Keratinocyte (primary cell): ENCODE results near the gene AGAP1. TPM values are rescaled to one million over a fixed set of nuclear protein-coding genes. Genes with fewer than 3 reads are reported as not detected.

Experiments used
- DNase-seq: peaks from one replicate; pipeline ENCODE4 v3.0.0-alpha.2; 2011; ENCODE audit warnings: low read depth, missing footprints, low spot score
- FAIRE-seq: peaks from 2 replicates; lab custom pipeline; 2011; peaks lifted over from hg19 to GRCh38; lab: Jason Lieb, UNC
- H2AFZ ChIP-seq: 2 replicates; pipeline ENCODE4 v1.6.0; 2012; ENCODE audit warnings: low read length, control low read depth, inconsistent platforms; ENCODE audit not compliant: control insufficient read depth
- H3K27ac ChIP-seq: 2 replicates; pipeline ENCODE4 v1.5.1; 2011; ENCODE audit warnings: low read length; ENCODE audit not compliant: control insufficient read depth, insufficient read depth
- H3K27me3 ChIP-seq: 3 replicates; pipeline ENCODE4 v1.6.0; 2011; ENCODE audit warnings: low read length; ENCODE audit not compliant: control insufficient read depth, insufficient read depth; ENCODE audit errors: extremely low read depth
- H3K36me3 ChIP-seq, 2 experiments: 2 replicates in 1 of 2; 3 replicates in 1 of 2; pipeline ENCODE4 v1.5.1; 2011; ENCODE audit warnings: low read length in 2 of 2, mild to moderate bottlenecking in 1 of 2; ENCODE audit not compliant: control insufficient read depth in 2 of 2, insufficient read depth in 2 of 2; ENCODE audit errors: extremely low read depth in 1 of 2
- H3K4me1 ChIP-seq: 3 replicates; pipeline ENCODE4 v1.5.1; 2011; ENCODE audit warnings: low read length; ENCODE audit not compliant: control insufficient read depth, insufficient read depth; ENCODE audit errors: extremely low read depth
- H3K4me2 ChIP-seq: 3 replicates; pipeline ENCODE4 v1.6.0; 2011; ENCODE audit warnings: low read depth, low read length; ENCODE audit not compliant: control insufficient read depth, insufficient read depth; ENCODE audit errors: extremely low read depth
- H3K4me3 ChIP-seq, 3 experiments: fragments of 200-600 bp in 1 of 3; sonication (generic) in 1 of 3; 2 replicates in 2 of 3; 3 replicates in 1 of 3; pipeline ENCODE4 v1.5.1; 2011 to 2016; ENCODE audit warnings: low read length in 3 of 3, mild to moderate bottlenecking in 3 of 3, control low read depth in 2 of 3, inconsistent platforms in 1 of 3, low read depth in 1 of 3, mixed read lengths in 1 of 3, mixed run types in 1 of 3, moderate library complexity in 1 of 3; ENCODE audit not compliant: control insufficient read depth in 2 of 3, insufficient read depth in 2 of 3; ENCODE audit errors: extremely low read depth in 1 of 3
- H3K79me2 ChIP-seq: 2 replicates; pipeline ENCODE4 v1.6.0; 2012; ENCODE audit warnings: low read length; ENCODE audit not compliant: control insufficient read depth, insufficient read depth
- H3K9ac ChIP-seq: 3 replicates; pipeline ENCODE4 v1.6.0; 2011; ENCODE audit warnings: low read length; ENCODE audit not compliant: control insufficient read depth, insufficient read depth; ENCODE audit errors: extremely low read depth
- H3K9me1 ChIP-seq: 3 replicates; pipeline ENCODE4 v1.6.0; 2011; ENCODE audit warnings: low read length; ENCODE audit not compliant: control insufficient read depth, insufficient read depth; ENCODE audit errors: extremely low read depth
- H3K9me3 ChIP-seq: 2 replicates; pipeline ENCODE4 v1.5.1; 2012; ENCODE audit warnings: low read depth, low read length; ENCODE audit not compliant: control insufficient read depth
- H4K20me1 ChIP-seq: 3 replicates; pipeline ENCODE4 v1.6.0; 2011; ENCODE audit warnings: low read length; ENCODE audit not compliant: control insufficient read depth, insufficient read depth; ENCODE audit errors: extremely low read depth
- CTCF ChIP-seq, 3 experiments: IDR thresholded peaks in 1 of 3; conservative IDR thresholded peaks in 1 of 3; optimal IDR thresholded peaks in 1 of 3; 2 replicates in 2 of 3; 3 replicates in 1 of 3; pipeline versions ENCODE3 to v1.5.1; 2011; ENCODE audit warnings: low read length in 3 of 3, mild to moderate bottlenecking in 3 of 3, moderate library complexity in 2 of 3, control low read depth in 1 of 3, inconsistent platforms in 1 of 3; ENCODE audit not compliant: insufficient read depth in 2 of 3; ENCODE audit errors: extremely low read depth in 1 of 3
- EZH2 ChIP-seq: IDR thresholded peaks from one replicate; pipeline ENCODE4 v1.6.1; 2012; ENCODE audit warnings: inconsistent platforms, mild to moderate bottlenecking, low read length, moderate library complexity
- dilution Hi-C: fragments of 300-500 bp; cut with MboI; formaldehyde crosslinking; loops from one replicate; pipeline ENCODE4 v1.7.0; 2020; ENCODE audit warnings: low sequenced_read_pairs; ENCODE audit not compliant: extremely low pct_ligation_motif_present
- polyA plus RNA-seq, 5 experiments: library from polyadenylated mRNA; depleted of rRNA in 3 of 5; stranded (reverse) in 3 of 5; stranded (forward) in 1 of 5; unstranded in 1 of 5; fragments of >200 nt; gene quantifications; 1 replicate in 1 of 5; 2 replicates in 3 of 5; 3 replicates in 1 of 5; pipeline versions ENCODE4 v1.2.1 to v1.2.3, GENCODE V29; 2011 to 2012; ENCODE audit warnings: missing spikeins in 2 of 5, low read depth in 1 of 5, low replicate concordance in 1 of 5

Gene AGAP1
- polyA plus RNA-seq, 1 donor (not counting 4 experiments of a cell fraction or from before 2014, with no cell fraction given) = 12.6 TPM

- FAIRE-seq (no peak), DNase-seq (no peak)
- H3K79me2 ChIP-seq = peaks cover 3% of the 10 kb centered on the region
- H3K27me3 ChIP-seq = no peaks in the 10 kb centered on the region
- H3K4me2 ChIP-seq = no peak overlapping the region
- no peak overlapping the region for H3K27ac ChIP-seq
- dilution Hi-C loops = no loop called here
- H2AFZ ChIP-seq = no peak overlapping the region
- no peaks in the 10 kb centered on the region for H4K20me1 ChIP-seq
- peaks cover 8% of the 10 kb centered on the region for H3K4me1 ChIP-seq
- no peaks in the 10 kb centered on the region for H3K36me3 ChIP-seq
- peaks cover 5% of the 10 kb centered on the region for H3K9me1 ChIP-seq
- no peak overlapping the region for H3K9ac ChIP-seq
- TF ChIP-seq EZH2 (no peak), CTCF (optimal IDR thresholded peaks at IDR 0.05 in 1 of 3, IDR thresholded peaks at IDR 0.05 in 1 of 3, conservative IDR thresholded peaks at IDR 0.05 in 1 of 3; ENCODE audit: extremely low read depth in 1 of 3, insufficient read depth in 2 of 3, low read length in 3 of 3) (no peak)
- no peaks in the 10 kb centered on the region for H3K9me3 ChIP-seq
- H3K4me3 ChIP-seq = no peak overlapping the region
Measured at GRCh38 chr2:235643680-235644511, 150.1 kb downstream of the AGAP1 start.

- no peak for FAIRE-seq
- no peak for DNase-seq
- Histone ChIP-seq H3K9ac (no peak overlapping the region), H3K4me2 (no peak overlapping the region), H3K9me3 (no peaks in the 10 kb centered on the region), H3K27me3 (no peaks in the 10 kb centered on the region), H3K36me3 (no peaks in the 10 kb centered on the region), H3K27ac (no peak overlapping the region), H3K4me3 (no peak overlapping the region), H3K4me1 (peaks cover 3% of the 10 kb centered on the region), H3K79me2 (peaks cover 3% of the 10 kb centered on the region), H2AFZ (no peak overlapping the region), H4K20me1 (no peaks in the 10 kb centered on the region), H3K9me1 (peaks cover 2% of the 10 kb centered on the region)
- dilution Hi-C loops = no loop called here
- TF ChIP-seq CTCF (optimal IDR thresholded peaks at IDR 0.05 in 1 of 3, IDR thresholded peaks at IDR 0.05 in 1 of 3, conservative IDR thresholded peaks at IDR 0.05 in 1 of 3; ENCODE audit: extremely low read depth in 1 of 3, insufficient read depth in 2 of 3, low read length in 3 of 3) = no peak
- TF ChIP-seq EZH2 = no peak
Measured at GRCh38 chr2:235647264-235647663, 153.4 kb downstream of the AGAP1 start.
